Fibroblast of pulmonary artery (primary cell): ENCODE data around the gene MS4A7.
"Not testable (repeated sequence)": the region's sequence is repeated elsewhere in the genome, so short reads cannot be mapped to it uniquely, and the experiment has no call there.

ENCODE experiments used
- DNase-seq: peaks from one replicate; pipeline ENCODE4 v3.0.0-alpha.2; 2010; ENCODE audit warnings: low read depth
- H3K4me3 ChIP-seq: replicated peaks from 2 replicates; pipeline ENCODE4 v1.5.1; 2011; ENCODE audit warnings: low read depth, mild to moderate bottlenecking, control low read depth, low read length, moderate library complexity
- CTCF ChIP-seq: IDR thresholded peaks from 2 replicates; pipeline ENCODE4 v1.5.1; 2011; ENCODE audit warnings: mild to moderate bottlenecking, control low read depth, low read length, inconsistent platforms; ENCODE audit errors: missing control alignments

The MS4A7 gene

GRCh38 chr11:60360621-60361020 is 17.7 kb upstream of the MS4A7 start:
- no peak for TF ChIP-seq CTCF
- H3K4me3 ChIP-seq = no peak overlapping the region

GRCh38 chr11:60362241-60362640 is 16.1 kb upstream of the MS4A7 start:
- no peak for TF ChIP-seq CTCF
- DNase-seq = no peak
- no peak overlapping the region for H3K4me3 ChIP-seq

More at GRCh38 chr11:60360621-60361020, 17.7 kb upstream of the MS4A7 start:
- no peak for DNase-seq

- peak; percentile 61 for DNase-seq
- peak; percentile 75 for TF ChIP-seq CTCF
- H3K4me3 ChIP-seq = no peak overlapping the region
Measured at GRCh38 chr11:60363542-60364470, 14.5 kb upstream of the MS4A7 start.

- DNase-seq, H3K4me3 ChIP-seq: not testable (repeated sequence)
Measured at GRCh38 chr11:60366262-60366904, 11.9 kb upstream of the MS4A7 start.

GRCh38 chr11:60367009-60367408 is 11.3 kb upstream of the MS4A7 start:
- TF ChIP-seq CTCF = no peak
- DNase-seq = no peak
- H3K4me3 ChIP-seq = no peak overlapping the region

GRCh38 chr11:60367896-60368295 is 10.4 kb upstream of the MS4A7 start:
- H3K4me3 ChIP-seq = no peak overlapping the region
- no peak for DNase-seq
- TF ChIP-seq CTCF = no peak

GRCh38 chr11:60370252-60370810 is 8.0 kb upstream of the MS4A7 start:
- no peak for DNase-seq
- no peak overlapping the region for H3K4me3 ChIP-seq
- TF ChIP-seq CTCF = no peak
